IMR-90 (cell line): ENCODE results near the gene BCAP31. TPM values are rescaled to one million over a fixed set of nuclear protein-coding genes. Genes with fewer than 3 reads are reported as not detected.

Experiments
- ATAC-seq: fragments of 200-7000 bp; cut with Tn5 transposase; 2 replicates; pipeline ENCODE4 v1.9.1; 2020; ENCODE audit warnings: low read depth, mild to moderate bottlenecking, moderate library complexity
- BruUV-seq: library from RNA; stranded (reverse); fragments of 400-500 nt; replicated peaks from 2 replicates; lab custom pipeline; 2021; lab: Mats Ljungman, UMichigan
- CTCF ChIA-PET: fragments of 300-600 bp; formaldehyde crosslinking; extraction: SDS; loops from one replicate; lab custom pipeline; 2021; ENCODE audit warnings: antibody characterized with exemption; lab: Yijun Ruan, JAX
- POLR2A ChIA-PET: fragments of 300-600 bp; sonication (Branson Sonifier 250); formaldehyde crosslinking; loops from one replicate; lab custom pipeline; 2022; ENCODE audit warnings: antibody characterized with exemption; ENCODE audit not compliant: unreplicated experiment; lab: Charles Lee
- DNase-seq: peaks from one replicate; pipeline ENCODE4 v3.0.0; 2013
- H2AFZ ChIP-seq: replicated peaks from 2 replicates; pipeline ENCODE3; 2013; ENCODE audit warnings: low read length, mild to moderate bottlenecking; ENCODE audit not compliant: poor library complexity
- H2AK5ac ChIP-seq: 2 replicates; pipeline ENCODE4 v1.6.1; 2013; ENCODE audit warnings: low read depth, low read length, inconsistent platforms
- H2AK9ac ChIP-seq: replicated peaks from 2 replicates; pipeline ENCODE3; 2013; ENCODE audit warnings: mild to moderate bottlenecking, low read depth, low read length, moderate library complexity; ENCODE audit not compliant: poor library complexity
- H2BK120ac ChIP-seq: 2 replicates; pipeline ENCODE4 v1.6.1; 2013; ENCODE audit warnings: low read depth, low read length, inconsistent platforms
- H2BK15ac ChIP-seq: 3 replicates; pipeline ENCODE4 v1.6.1; 2013; ENCODE audit warnings: low read depth, low read length, inconsistent platforms
- H2BK20ac ChIP-seq: 2 replicates; pipeline ENCODE4 v1.6.1; 2013; ENCODE audit warnings: low read depth, mild to moderate bottlenecking, inconsistent platforms, low read length, moderate library complexity
- H2BK5ac ChIP-seq: 2 replicates; pipeline ENCODE4 v1.6.1; 2013; ENCODE audit warnings: mild to moderate bottlenecking, low read depth, low read length, inconsistent platforms; ENCODE audit not compliant: poor library complexity, severe bottlenecking
- H3K14ac ChIP-seq: replicated peaks from 2 replicates; pipeline ENCODE4 v1.6.1; 2013; ENCODE audit warnings: low read depth, low read length, inconsistent platforms
- H3K18ac ChIP-seq: 2 replicates; pipeline ENCODE4 v1.6.1; 2013; ENCODE audit warnings: low read depth, low read length, control low read depth
- H3K23ac ChIP-seq: 2 replicates; pipeline ENCODE4 v1.6.1; 2013; ENCODE audit warnings: low read depth, low read length, inconsistent platforms
- H3K27ac ChIP-seq: 2 replicates; pipeline ENCODE4 v1.5.1; 2013; ENCODE audit warnings: mild to moderate bottlenecking, control low read depth, low read length; ENCODE audit not compliant: insufficient read depth
- H3K27me3 ChIP-seq: 2 replicates; pipeline ENCODE4 v1.6.1; 2013; ENCODE audit warnings: low read length; ENCODE audit not compliant: control insufficient read depth, insufficient read depth
- H3K36me3 ChIP-seq: 2 replicates; pipeline ENCODE4 v1.6.1; 2013; ENCODE audit warnings: low read length, mixed read lengths; ENCODE audit not compliant: control insufficient read depth, insufficient read depth
- H3K4ac ChIP-seq: 2 replicates; pipeline ENCODE4 v1.6.1; 2013; ENCODE audit warnings: low read depth, low read length, inconsistent platforms
- H3K4me1 ChIP-seq: 2 replicates; pipeline ENCODE4 v1.6.1; 2013; ENCODE audit warnings: low read length, mixed read lengths; ENCODE audit not compliant: control insufficient read depth, insufficient read depth
- H3K4me2 ChIP-seq: 2 replicates; pipeline ENCODE4 v1.6.1; 2013; ENCODE audit warnings: low read depth, mild to moderate bottlenecking, control low read depth, low read length, moderate library complexity
- H3K4me3 ChIP-seq: 2 replicates; pipeline ENCODE4 v1.5.1; 2013; ENCODE audit warnings: low read depth, mild to moderate bottlenecking, control low read depth, low read length, moderate library complexity; ENCODE audit not compliant: insufficient read depth
- H3K56ac ChIP-seq: 2 replicates; pipeline ENCODE4 v1.6.1; 2013; ENCODE audit warnings: low read length, inconsistent platforms; ENCODE audit not compliant: insufficient read depth; ENCODE audit errors: extremely low read depth
- H3K79me1 ChIP-seq, 2 experiments: 2 replicates each; pipeline ENCODE4 v1.6.1; 2013; ENCODE audit warnings: low read length in 2 of 2, inconsistent platforms in 1 of 2, low read depth in 1 of 2
- H3K9ac ChIP-seq: 2 replicates; pipeline ENCODE4 v1.6.1; 2013; ENCODE audit warnings: low read depth, low read length, control low read depth
- H3K9me1 ChIP-seq: 2 replicates; pipeline ENCODE4 v1.6.1; 2013; ENCODE audit warnings: low read length, inconsistent platforms; ENCODE audit not compliant: insufficient read depth
- H3K9me3 ChIP-seq: 2 replicates; pipeline ENCODE4 v1.6.1; 2013; ENCODE audit warnings: low read length; ENCODE audit not compliant: control insufficient read depth, insufficient read depth
- H4K20me1 ChIP-seq: 2 replicates; pipeline ENCODE4 v1.6.1; 2013; ENCODE audit warnings: low read length, inconsistent platforms; ENCODE audit not compliant: insufficient read depth
- H4K5ac ChIP-seq: 2 replicates; pipeline ENCODE4 v1.6.1; 2013; ENCODE audit warnings: mild to moderate bottlenecking, low read depth, low read length, control low read depth
- H4K8ac ChIP-seq, 2 experiments: 2 replicates each; pipeline ENCODE4 v1.6.1; 2013; ENCODE audit warnings: low read depth in 2 of 2, low read length in 2 of 2, control low read depth in 1 of 2, inconsistent platforms in 1 of 2
- H4K91ac ChIP-seq: 2 replicates; pipeline ENCODE4 v1.6.1; 2013; ENCODE audit warnings: low read depth, low read length, inconsistent platforms; ENCODE audit not compliant: insufficient read depth
- BHLHE40 ChIP-seq: fragments of 150-350 bp; IDR thresholded peaks from 2 replicates; pipeline ENCODE4 v1.6.1; 2016; ENCODE audit warnings: mild to moderate bottlenecking, low read depth, low read length
- CEBPB ChIP-seq: IDR thresholded peaks from 2 replicates; pipeline ENCODE4 v1.6.1; 2012; ENCODE audit warnings: low read depth, low read length, improper control_type of control experiment
- CHD1 ChIP-seq: IDR thresholded peaks from 2 replicates; pipeline ENCODE4 v1.6.1; 2012; ENCODE audit warnings: low read depth, low read length, improper control_type of control experiment
- CTCF ChIP-seq: conservative IDR thresholded peaks from 2 replicates; pipeline ENCODE4 v1.5.1; 2012; ENCODE audit warnings: mild to moderate bottlenecking, low read depth, low read length, improper control_type of control experiment
- FOS ChIP-seq: fragments of 150-350 bp; IDR thresholded peaks from 2 replicates; pipeline ENCODE4 v1.6.1; 2016; ENCODE audit warnings: low read depth, low read length
- MAFK ChIP-seq: IDR thresholded peaks from 2 replicates; pipeline ENCODE4 v1.6.1; 2012; ENCODE audit warnings: low read depth, low read length, improper control_type of control experiment
- MAZ ChIP-seq: IDR thresholded peaks from 2 replicates; pipeline ENCODE4 v1.6.1; 2012; ENCODE audit warnings: low read depth, mild to moderate bottlenecking, low read length, improper control_type of control experiment, moderate library complexity, borderline replicate concordance
- MXI1 ChIP-seq: IDR thresholded peaks from 2 replicates; pipeline ENCODE4 v1.6.1; 2012; ENCODE audit warnings: low read depth, mild to moderate bottlenecking, low read length, moderate library complexity, borderline replicate concordance
- NFE2L2 ChIP-seq: fragments of 150-350 bp; IDR thresholded peaks from 2 replicates; pipeline ENCODE4 v1.6.1; 2016; ENCODE audit warnings: low read depth, mild to moderate bottlenecking, low read length
- POLR2A ChIP-seq: IDR thresholded peaks from 2 replicates; pipeline ENCODE4 v1.6.1; 2012; ENCODE audit warnings: mild to moderate bottlenecking, low read depth, low read length
- RAD21 ChIP-seq: IDR thresholded peaks from 2 replicates; pipeline ENCODE4 v1.6.1; 2012; ENCODE audit warnings: low read length, improper control_type of control experiment
- RCOR1 ChIP-seq: IDR thresholded peaks from 2 replicates; pipeline ENCODE4 v1.6.1; 2012; ENCODE audit warnings: mild to moderate bottlenecking, low read length, improper control_type of control experiment; ENCODE audit not compliant: insufficient replicate concordance
- RFX5 ChIP-seq: IDR thresholded peaks from 2 replicates; pipeline ENCODE4 v1.8.0; 2012; ENCODE audit warnings: low read depth, mild to moderate bottlenecking, low read length, moderate library complexity
- SMC3 ChIP-seq: fragments of 150-350 bp; IDR thresholded peaks from 2 replicates; pipeline ENCODE4 v1.6.1; 2016; ENCODE audit warnings: low read depth, mild to moderate bottlenecking, antibody characterized with exemption, low read length, moderate library complexity
- WGBS, 2 experiments: methylation state at CpG; one replicate each; pipeline versions ENCODE4 v1.1.5 to v1.1.7; 2013; ENCODE audit warnings: missing lambda C conversion rate in 2 of 2; ENCODE audit not compliant: insufficient read length in 1 of 2; ENCODE audit errors: extremely low coverage in 2 of 2; 5-methylcytosine and 5-hydroxymethylcytosine counted together
- dilution Hi-C: fragments of 300-500 bp; cut with HindIII; formaldehyde crosslinking; loops from one replicate; pipeline ENCODE4 v1.14.3; 2018; ENCODE audit warnings: low sequenced_read_pairs; ENCODE audit not compliant: unreplicated experiment
- in situ Hi-C: fragments of 300-500 bp; cut with MboI; formaldehyde crosslinking; loops from 3 replicates; pipeline ENCODE4 v1.14.3; 2019; ENCODE audit warnings: low sequenced_read_pairs, inconsistent platforms, mixed read lengths
- intact Hi-C: fragments of 100-400 bp; cut with micrococcal nuclease; formaldehyde crosslinking; loops from 2 replicates; pipeline ENCODE4 v1.10.0; 2022
- polyA plus RNA-seq, 3 experiments: library from polyadenylated mRNA; depleted of rRNA; stranded (reverse); fragments of >200 nt; gene quantifications; 2 replicates each; pipeline ENCODE4 v1.2.3, GENCODE V29; 2012; ENCODE audit warnings: low replicate concordance in 1 of 3
- total RNA-seq: library from RNA; depleted of rRNA; stranded (reverse); fragments of >200 nt; gene quantifications from 2 replicates; pipeline ENCODE4 v1.2.3, GENCODE V29; 2012
- TF ChIP-seq, protein P1 (sequence below): fragments of 150-350 bp; IDR thresholded peaks from 2 replicates; pipeline ENCODE4 v1.6.1; 2016; ENCODE audit warnings: low read depth, mild to moderate bottlenecking, low read length, moderate library complexity, borderline replicate concordance
- TF ChIP-seq, protein P2 (sequence below): fragments of 150-350 bp; IDR thresholded peaks from 2 replicates; pipeline ENCODE4 v1.6.1; 2017; ENCODE audit warnings: mild to moderate bottlenecking, antibody characterized with exemption, low read length, low read depth

BCAP31 gene
- total and polyA plus RNA-seq, 2 of the 4 experiments (the other 2 are of a cell fraction): 125 to 244 TPM

GRCh38 chrX:153767674-153768055, 43.5 kb upstream of the BCAP31 start:
- Histone ChIP-seq H3K18ac (no peak overlapping the region), H4K8ac (no peak overlapping the region), H4K5ac (no peak overlapping the region), H2AFZ (no peak overlapping the region), H3K9me1 (no peaks in the 10 kb centered on the region), H3K4me3 (no peak overlapping the region), H3K56ac (no peak overlapping the region), H3K4me2 (no peak overlapping the region), H2AK9ac (no peak overlapping the region), H3K4ac (no peak overlapping the region), H2BK120ac (no peak overlapping the region), H3K27me3 (no peaks in the 10 kb centered on the region), H3K79me1 (peaks cover 0 to 17% of the 10 kb centered on the region in 2 experiments; a peak in 2 of 4 replicates), H3K9me3 (no peaks in the 10 kb centered on the region; the same call in 1 of the 2 replicates), H3K23ac (no peak overlapping the region), H3K4me1 (peaks cover 17% of the 10 kb centered on the region), H2BK5ac (no peak overlapping the region), H3K36me3 (no peaks in the 10 kb centered on the region; the same call in 1 of the 2 replicates), H3K27ac (no peak overlapping the region), H2AK5ac (no peak overlapping the region), H3K9ac (no peak overlapping the region), H4K20me1 (no peaks in the 10 kb centered on the region; the same call in 1 of the 2 replicates), H2BK15ac (no peak overlapping the region), H2BK20ac (no peak overlapping the region), H3K14ac (no peak overlapping the region), H4K91ac (no peak overlapping the region)
- no peak for ATAC-seq
- ChIA-PET POLR2A (no interaction called here), CTCF (no interaction called here)
- TF ChIP-seq MAFK (no peak), RFX5 (no peak), CTCF (no peak), RAD21 (no peak), POLR2A (no peak), RCOR1 (no peak), MAZ (no peak), CHD1 (no peak), NFE2L2 (no peak), CEBPB (no peak), SMC3 (no peak), BHLHE40 (no peak), MXI1 (no peak), FOS (no peak)
- TF ChIP-seq, protein P1, sequence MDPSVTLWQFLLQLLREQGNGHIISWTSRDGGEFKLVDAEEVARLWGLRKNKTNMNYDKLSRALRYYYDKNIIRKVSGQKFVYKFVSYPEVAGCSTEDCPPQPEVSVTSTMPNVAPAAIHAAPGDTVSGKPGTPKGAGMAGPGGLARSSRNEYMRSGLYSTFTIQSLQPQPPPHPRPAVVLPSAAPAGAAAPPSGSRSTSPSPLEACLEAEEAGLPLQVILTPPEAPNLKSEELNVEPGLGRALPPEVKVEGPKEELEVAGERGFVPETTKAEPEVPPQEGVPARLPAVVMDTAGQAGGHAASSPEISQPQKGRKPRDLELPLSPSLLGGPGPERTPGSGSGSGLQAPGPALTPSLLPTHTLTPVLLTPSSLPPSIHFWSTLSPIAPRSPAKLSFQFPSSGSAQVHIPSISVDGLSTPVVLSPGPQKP: no peak
- TF ChIP-seq, protein P2, sequence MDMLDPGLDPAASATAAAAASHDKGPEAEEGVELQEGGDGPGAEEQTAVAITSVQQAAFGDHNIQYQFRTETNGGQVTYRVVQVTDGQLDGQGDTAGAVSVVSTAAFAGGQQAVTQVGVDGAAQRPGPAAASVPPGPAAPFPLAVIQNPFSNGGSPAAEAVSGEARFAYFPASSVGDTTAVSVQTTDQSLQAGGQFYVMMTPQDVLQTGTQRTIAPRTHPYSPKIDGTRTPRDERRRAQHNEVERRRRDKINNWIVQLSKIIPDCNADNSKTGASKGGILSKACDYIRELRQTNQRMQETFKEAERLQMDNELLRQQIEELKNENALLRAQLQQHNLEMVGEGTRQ: no peak
- no TSS peak for BruUV-seq
- dilution Hi-C loops (no loop called here), intact Hi-C loops (no loop called here), in situ Hi-C loops (loop anchor here (10.0 kb wide), 1 partner anchor 197 kb away; no protein-coding TSS in a partner anchor)
- no peak for DNase-seq
- WGBS, 2 experiments: 80% methylated on average over 4 of the region's 20 CpGs; no CpG with 5 or more reads in 1 of the 2 experiments
